NT2/D1 (cell line): ENCODE measurements around the gene KCNH1.

Source experiments
- SUZ12 ChIP-seq: IDR thresholded peaks from 2 replicates; pipeline ENCODE4 v1.6.1; 2011; ENCODE audit not compliant: insufficient read length, insufficient read depth; ENCODE audit errors: extremely low read depth
- YY1 ChIP-seq: IDR thresholded peaks from 2 replicates; pipeline ENCODE4 v1.6.1; 2011; ENCODE audit not compliant: insufficient read length, insufficient read depth
- ZNF274 ChIP-seq: IDR thresholded peaks from 2 replicates; pipeline ENCODE4 v1.6.1; 2011; ENCODE audit warnings: mild to moderate bottlenecking, low read depth, low read length

- TF ChIP-seq ZNF274 (no peak), SUZ12 (no peak), YY1 (no peak)
Observed at GRCh38 chr1:210689826-210690225, 444.1 kb downstream of the KCNH1 start.
